CD4-positive, alpha-beta T cell treated with Interleukin-4 for 1 hour (primary cell): ENCODE data around the gene NOTO.

Source experiments
- DNase-seq, 2 donors: peaks; one replicate each; pipeline ENCODE4 v3.0.0-alpha.2; 2020 to 2022

NOTO gene

DNA sequence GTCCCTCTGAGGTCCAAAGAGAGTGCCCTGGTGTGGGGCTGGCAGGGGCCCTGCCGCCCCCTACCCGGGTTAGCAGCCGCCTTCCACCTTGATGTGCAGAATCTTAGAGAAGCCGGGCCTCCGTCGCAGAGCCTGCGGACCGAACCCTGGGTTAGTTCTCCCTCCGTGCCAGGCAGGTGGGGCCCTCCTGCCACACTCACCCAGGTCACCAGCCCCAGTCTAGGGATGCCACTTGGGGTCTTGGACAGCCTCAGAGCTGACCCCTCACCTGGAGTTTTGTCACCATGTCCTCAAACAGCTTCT, 56.5 kb downstream of the NOTO start:
- DNase-seq, result no peak

DNA sequence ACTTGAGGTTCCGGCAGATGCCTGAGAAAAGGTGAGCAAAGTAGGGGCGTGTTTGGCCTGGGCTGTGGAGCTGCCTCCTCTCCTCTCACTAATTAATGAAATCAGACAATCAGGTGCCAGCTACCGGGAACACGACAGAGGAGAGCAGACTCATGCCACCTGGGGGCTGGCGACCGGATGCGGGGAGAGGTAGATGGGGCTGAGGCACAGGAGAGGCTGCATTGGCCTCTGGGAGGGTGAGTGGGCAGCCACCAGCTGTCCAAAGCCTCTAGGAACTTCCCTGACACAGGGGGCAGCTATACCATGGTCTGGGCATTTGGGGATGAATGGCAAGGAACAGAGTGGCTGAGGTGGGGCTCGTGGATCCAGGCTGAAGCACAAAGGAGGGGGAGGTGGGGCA, 56.9 kb downstream of the NOTO start:
- no peak for DNase-seq

DNA sequence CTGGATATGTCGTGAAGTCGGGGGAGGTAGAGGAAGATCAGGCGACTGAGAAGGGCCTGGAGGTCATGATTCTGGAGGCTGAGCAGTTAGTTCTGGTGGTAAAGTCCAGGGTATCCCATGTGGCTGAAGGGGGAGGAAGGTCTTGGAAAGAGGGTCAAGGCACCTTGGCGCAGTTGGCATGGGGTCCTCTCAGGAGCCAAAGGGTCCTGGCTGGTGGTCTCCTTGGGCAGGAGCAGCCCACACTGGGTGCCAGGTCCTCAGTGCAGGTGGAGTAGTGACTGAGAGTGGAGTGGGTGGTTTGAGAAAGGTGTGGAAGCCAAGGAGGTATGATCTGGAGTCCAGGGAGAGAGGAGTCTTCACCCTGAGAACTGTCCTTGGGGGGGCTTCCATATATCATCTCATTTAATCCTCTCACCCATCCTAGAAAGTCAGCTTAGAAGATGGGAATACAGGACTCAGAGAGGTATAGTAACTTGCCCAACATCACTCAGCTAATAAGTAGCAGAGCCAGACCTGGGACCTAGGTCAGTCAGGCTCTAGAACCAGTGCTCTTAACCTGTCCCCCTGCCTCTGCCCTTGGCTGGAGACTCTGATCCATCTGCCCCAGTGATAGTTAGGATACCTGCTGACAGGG, 57.4 kb downstream of the NOTO start:
- DNase-seq, result no peak

DNA sequence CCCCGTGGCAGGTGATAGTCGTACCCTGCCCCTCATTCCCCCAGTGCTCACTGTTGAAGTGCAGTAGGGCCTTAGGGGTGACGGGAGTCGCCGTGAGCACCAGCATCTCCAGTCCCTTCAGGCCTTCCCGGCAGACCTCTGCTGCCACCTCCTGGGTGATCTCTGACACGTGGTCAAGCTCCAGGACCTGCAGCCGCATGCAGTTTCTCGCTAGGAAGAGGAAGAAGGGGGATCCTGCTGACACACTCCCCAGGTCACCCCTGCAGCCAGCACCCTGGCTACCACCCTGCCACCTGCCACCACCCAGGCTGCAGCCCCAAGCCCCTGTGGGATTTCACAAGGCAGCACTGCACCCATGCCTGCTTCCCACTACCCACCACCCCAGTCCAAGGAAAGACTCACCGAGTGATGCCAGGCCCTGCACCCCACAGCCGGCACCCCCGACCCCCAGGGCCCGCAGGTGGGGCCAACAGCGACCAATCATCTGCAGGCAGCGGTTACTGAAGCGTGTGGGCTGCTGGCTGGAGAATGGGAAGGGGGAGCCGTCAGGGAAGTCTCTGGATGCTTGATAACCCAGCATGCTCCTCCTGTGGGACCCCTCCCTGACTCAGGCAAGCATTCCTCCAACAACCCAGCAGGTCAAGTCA, 58.1 kb downstream of the NOTO start:
- DNase-seq, result no peak
